Bronchial epithelial cell (primary cell): Measurements from ENCODE around the gene LPCAT2. TPM values are rescaled to one million over a fixed set of nuclear protein-coding genes. Genes with fewer than 3 reads are reported as not detected.

Experiments used
- DNase-seq: peaks from one replicate; pipeline ENCODE4 v3.0.0-alpha.2; 2010; ENCODE audit warnings: low read depth
- FAIRE-seq: peaks from 2 replicates; lab custom pipeline; 2011; peaks lifted over from hg19 to GRCh38; lab: Jason Lieb, UNC
- H3K27me3 ChIP-seq: 2 replicates; pipeline ENCODE4 v1.5.1; 2011; ENCODE audit warnings: low read length; ENCODE audit not compliant: control insufficient read depth, insufficient read depth
- H3K36me3 ChIP-seq: 2 replicates; pipeline ENCODE4 v1.5.1; 2011; ENCODE audit warnings: low read length; ENCODE audit not compliant: control insufficient read depth, insufficient read depth
- H3K4me3 ChIP-seq: 2 replicates; pipeline ENCODE4 v1.5.1; 2011; ENCODE audit warnings: mild to moderate bottlenecking, low read depth, low read length, control low read depth
- CTCF ChIP-seq: IDR thresholded peaks from 2 replicates; pipeline ENCODE4 v1.5.1; 2011; ENCODE audit warnings: mild to moderate bottlenecking, moderate library complexity, low read length, control low read depth, inconsistent platforms; ENCODE audit not compliant: insufficient read depth, severe bottlenecking
- total RNA-seq: library from RNA; depleted of rRNA; stranded (reverse); fragments of >200 nt; gene quantifications from 2 replicates; pipeline ENCODE4 v1.2.1, GENCODE V29; 2014

LPCAT2 gene
- total RNA-seq, 1 donor from 2014 or later: 11.8 TPM

DNA sequence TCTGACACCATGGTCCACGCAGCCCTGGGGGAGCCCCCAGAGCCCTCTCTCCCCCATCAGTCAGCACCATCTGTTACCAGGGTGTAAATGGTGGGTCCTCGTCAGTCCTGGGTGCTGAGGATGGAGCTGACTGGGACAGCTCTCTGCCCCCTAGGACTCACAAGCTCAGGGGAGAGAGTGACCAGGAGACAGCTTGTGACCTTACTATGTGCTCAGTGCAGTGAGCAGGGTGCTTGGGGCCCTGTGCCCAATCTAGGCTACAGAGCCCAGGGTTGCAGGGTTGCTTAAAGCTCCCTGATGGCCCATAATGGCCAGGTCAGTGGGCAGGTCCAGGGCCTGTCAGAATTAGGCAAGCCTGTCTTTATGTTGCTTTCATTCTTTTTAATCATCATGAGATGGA is 18.6 kb upstream of the LPCAT2 start:
- TF ChIP-seq CTCF: no peak
- DNase-seq (no peak), FAIRE-seq (no peak)
- Histone ChIP-seq H3K27me3 (no peaks in the 10 kb centered on the region), H3K4me3 (no peak overlapping the region), H3K36me3 (no peaks in the 10 kb centered on the region)

GRCh38 chr16:55491691-55492090 is 17.2 kb upstream of the LPCAT2 start:
- DNase-seq: no peak
- no peak overlapping the region for H3K4me3 ChIP-seq
- no peaks in the 10 kb centered on the region for H3K36me3 ChIP-seq
- no peak for TF ChIP-seq CTCF
- H3K27me3 ChIP-seq: no peaks in the 10 kb centered on the region
- FAIRE-seq: no peak

GRCh38 chr16:55492756-55493380 is 16.0 kb upstream of the LPCAT2 start:
- no peak for TF ChIP-seq CTCF
- FAIRE-seq (no peak), DNase-seq (no peak)
- Histone ChIP-seq H3K27me3 (no peaks in the 10 kb centered on the region), H3K36me3 (no peaks in the 10 kb centered on the region), H3K4me3 (no peak overlapping the region)

DNA sequence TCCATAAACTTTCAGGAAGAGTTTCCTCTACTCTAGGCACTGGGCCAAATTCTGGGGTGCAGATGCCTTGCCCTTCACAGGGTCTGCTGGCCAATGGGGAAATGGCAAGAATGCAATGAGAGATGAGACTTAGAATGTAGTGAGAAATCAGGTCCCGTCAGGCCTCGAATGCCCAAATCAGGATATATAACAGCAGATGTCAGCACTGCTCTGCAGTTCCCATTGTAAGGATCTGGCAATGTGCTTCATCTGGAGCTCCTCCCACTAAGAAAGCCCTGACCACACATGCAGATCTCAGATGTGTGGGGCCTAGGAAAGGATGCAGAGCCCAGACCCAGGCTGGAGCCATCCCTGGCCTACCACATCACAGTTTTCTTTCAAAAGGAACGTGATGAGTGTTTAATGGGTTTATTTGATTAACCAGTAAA is 13.9 kb upstream of the LPCAT2 start:
- FAIRE-seq (peak; percentile 77), DNase-seq (peak; percentile 81)
- no peaks in the 10 kb centered on the region for H3K27me3 ChIP-seq
- no peaks in the 10 kb centered on the region for H3K36me3 ChIP-seq
- no peak overlapping the region for H3K4me3 ChIP-seq
- peak; percentile 62 for TF ChIP-seq CTCF

DNA sequence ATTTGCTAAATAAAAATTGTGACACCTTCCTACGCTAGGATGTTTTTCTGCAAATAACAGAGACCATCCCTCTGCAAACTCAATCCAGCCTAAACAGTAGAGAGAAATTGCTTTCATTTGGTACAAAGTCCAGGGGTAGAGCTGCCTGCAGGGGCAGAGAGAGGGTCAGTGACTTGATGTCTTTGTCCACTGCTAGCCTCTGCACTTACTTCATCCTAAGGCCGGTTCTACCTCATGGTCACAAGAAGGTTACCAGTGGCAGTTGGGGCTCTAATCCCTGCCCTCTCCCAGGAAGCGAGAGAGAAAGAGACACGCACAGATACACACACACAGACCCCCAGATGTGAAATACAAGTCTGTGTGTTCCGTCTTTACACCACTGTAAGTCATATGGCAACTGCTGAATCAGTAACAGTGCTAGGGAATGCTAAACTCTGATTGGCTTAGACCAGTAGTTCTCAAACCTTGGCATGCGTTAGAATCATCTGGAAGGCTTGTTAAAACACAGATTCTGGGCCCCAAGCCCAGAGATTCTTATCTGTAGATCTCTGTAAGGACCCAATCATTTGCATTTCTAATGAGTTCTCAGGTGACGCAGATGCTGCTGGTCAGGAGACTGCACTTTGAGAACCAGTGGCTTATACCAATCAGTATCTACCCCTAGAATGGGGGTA is 13.1 kb upstream of the LPCAT2 start:
- FAIRE-seq: no peak
- no peak overlapping the region for H3K4me3 ChIP-seq

More for the DNA sequence above, 13.1 kb upstream of the LPCAT2 start:
- no peaks in the 10 kb centered on the region for H3K27me3 ChIP-seq
- DNase-seq: peak; percentile 94
- no peak for TF ChIP-seq CTCF
- no peaks in the 10 kb centered on the region for H3K36me3 ChIP-seq
